NCI-H345 treated with DMSO at 0.1 percent for 48 hours (cell line): ENCODE results near the gene FBLN5.
"Not testable (repeated sequence)": the region's sequence is repeated elsewhere in the genome, so short reads cannot be mapped to it uniquely, and the experiment has no call there.

Experiments
- DNase-seq: peaks from one replicate; lab custom pipeline; 2025; ENCODE audit not compliant: unreplicated experiment; lab: John Stamatoyannopoulos, UW

The FBLN5 gene

DNA sequence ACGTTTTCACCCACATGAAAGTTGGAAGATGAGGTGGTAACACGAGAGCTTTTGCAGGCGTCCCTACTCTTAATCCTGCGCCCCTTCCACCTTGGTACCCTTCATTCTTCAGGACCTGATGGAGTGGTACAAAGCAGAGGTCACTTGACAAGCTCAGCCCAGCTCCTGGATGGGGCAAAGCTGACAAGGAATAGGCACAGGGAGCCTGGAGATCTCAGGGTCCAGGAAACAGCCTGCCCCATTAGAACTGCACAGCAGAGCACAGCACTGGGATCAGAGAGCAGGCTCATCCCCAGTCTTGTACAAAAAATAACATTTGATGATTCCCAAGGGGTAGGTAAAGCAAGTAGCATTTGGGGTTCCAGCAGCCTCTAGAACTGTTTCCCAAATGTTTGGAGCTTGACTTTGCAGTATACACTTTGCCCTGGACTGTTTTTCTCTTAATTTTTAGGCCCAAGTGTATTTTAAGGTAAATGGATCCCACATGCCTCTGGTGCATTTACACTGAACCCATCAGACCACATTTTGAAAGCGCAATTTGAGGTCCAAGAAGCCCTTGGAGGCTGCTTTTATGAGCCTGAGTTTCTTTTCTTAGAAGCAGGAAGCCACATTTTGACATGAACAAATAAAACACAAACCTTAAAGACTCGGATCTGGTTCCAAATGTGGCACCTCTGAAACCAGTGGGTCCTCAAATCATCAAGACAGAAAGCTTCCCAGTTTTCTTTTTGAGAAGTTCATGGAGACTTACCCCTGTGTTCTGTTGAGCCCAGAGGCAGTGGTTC, 80.8 kb downstream of the FBLN5 start:
- no peak for DNase-seq

GRCh38 chr14:91866061-91866460, 81.4 kb downstream of the FBLN5 start:
- no peak for DNase-seq

DNA sequence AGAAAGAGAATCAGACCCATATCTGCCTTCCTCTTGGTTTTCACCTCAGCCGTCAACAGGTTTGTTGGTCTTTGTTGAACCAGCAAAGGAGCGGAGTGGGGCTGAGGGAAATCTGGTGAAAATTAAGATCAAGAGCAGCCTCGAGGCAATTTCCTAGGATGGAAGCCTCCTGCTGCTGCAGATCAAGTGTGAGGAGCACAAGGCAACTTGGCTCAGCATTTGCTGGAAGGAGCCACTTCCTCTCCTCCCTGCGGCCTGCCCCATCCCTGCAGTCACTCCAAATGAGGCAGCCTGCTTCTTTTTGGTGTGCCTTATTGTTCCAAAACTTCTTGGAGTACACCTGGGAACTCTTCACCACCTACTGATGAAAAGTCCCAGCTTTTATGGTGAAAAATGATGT, 85.1 kb downstream of the FBLN5 start:
- DNase-seq, result no peak

DNA sequence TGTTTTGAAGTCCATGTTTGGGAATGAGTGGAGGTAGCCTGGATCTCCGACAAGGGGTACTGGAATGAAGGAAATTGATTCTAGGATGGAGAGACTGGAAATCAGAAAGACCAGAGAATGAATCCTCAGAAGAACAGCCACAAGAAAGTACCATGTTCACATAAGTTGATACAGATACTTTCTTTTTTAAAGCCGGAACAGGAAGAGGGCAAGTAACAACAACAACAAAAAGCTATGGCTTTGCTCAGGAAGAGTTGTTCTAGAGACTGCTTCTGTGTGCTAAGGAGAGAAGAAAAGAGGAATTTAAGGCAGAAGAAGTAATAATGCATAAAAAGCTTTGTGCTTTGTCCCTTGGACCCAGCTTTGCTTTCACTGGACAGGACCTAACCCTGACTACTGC, 86.4 kb downstream of the FBLN5 start:
- DNase-seq, result no peak

- DNase-seq, result no peak
Measured at GRCh38 chr14:91860238-91860637, 87.3 kb downstream of the FBLN5 start.

GRCh38 chr14:91858536-91859275, 88.8 kb downstream of the FBLN5 start:
- no peak for DNase-seq

DNA sequence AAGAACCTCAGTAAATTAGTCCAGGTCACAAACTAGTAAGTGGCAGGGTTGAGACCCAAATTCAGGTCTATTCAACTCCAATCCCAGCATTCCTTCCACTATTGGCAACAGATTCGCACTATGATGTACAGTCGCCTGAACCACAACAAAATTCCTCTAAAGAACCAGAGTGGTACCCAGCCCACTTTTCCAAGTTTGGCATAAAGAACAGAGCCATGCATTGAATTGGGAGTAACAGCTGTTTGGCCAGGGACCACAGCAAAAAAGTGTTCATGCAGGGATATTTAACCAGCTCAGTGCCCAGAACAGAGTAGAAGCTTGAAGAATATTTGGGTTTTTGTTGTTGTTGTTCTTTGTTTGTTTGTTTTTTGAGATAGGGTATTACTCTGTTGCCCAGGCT, 89.9 kb downstream of the FBLN5 start:
- DNase-seq, result no peak

GRCh38 chr14:91854327-91854934, 93.1 kb downstream of the FBLN5 start:
- DNase-seq, result no peak

DNA sequence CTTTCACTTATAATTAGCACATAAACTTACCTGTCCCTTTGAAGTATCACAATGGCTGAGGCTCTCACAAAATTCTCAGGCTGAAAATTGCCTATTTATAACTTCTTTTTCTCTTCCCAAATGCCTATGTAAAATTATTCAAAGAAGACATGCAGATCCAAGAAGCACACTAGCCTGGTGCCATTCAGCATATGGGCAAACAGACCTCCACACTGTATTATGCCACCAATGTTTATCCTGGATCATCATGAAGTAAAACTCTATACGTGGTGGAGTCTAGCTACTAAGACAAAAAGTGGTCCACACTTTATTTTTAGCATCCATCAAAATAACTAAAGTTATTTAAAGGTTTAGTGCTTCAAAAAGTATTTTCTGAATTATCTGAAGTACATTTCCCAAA, 95.9 kb downstream of the FBLN5 start:
- no peak for DNase-seq

GRCh38 chr14:91848504-91849001, 98.9 kb downstream of the FBLN5 start:
- DNase-seq, result no peak

DNA sequence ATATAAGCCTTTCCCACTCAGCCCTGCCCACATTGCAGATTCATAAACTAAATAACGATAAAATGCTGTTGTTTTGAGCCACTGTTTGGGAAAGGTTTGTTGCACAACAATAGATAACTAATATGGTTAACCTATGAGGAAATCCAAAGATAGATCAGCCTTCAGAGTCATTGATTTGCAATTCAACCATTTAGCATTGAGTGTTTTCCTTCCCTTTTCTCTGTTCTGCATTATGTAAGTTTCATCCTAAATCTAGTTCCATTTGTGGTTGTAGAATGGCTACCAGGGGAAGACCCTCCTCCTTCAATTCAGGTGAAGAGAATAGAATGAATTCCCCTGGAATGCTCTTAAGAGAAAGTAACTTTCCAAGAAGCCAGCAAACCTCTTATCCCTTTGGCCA, 99.8 kb downstream of the FBLN5 start:
- no peak for DNase-seq

GRCh38 chr14:91845652-91846051, 101.8 kb downstream of the FBLN5 start:
- DNase-seq, result no peak

- DNase-seq, result not testable (repeated sequence)
Measured at GRCh38 chr14:91845056-91845455, 102.4 kb downstream of the FBLN5 start.

DNA sequence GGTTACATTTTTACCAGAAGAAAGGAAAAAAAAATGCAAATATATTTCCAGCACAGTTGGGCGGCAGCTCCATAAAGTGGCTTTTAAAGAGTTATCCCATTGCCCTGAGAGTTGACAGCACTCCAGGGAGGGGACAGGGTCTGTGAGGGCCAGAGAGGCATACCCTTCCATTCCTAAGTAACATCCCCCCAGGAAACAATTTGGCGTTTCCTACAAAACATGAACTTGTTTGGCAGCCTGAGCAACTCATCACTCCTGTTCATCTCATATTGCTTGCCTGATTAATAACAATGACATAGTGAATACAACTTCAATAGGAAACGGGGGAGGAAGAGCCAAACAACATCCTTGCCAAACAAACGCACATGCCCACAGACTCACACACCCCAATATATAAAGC, 103.5 kb downstream of the FBLN5 start:
- DNase-seq, result no peak

GRCh38 chr14:91843437-91843836, 104.1 kb downstream of the FBLN5 start:
- DNase-seq, result no peak

DNA sequence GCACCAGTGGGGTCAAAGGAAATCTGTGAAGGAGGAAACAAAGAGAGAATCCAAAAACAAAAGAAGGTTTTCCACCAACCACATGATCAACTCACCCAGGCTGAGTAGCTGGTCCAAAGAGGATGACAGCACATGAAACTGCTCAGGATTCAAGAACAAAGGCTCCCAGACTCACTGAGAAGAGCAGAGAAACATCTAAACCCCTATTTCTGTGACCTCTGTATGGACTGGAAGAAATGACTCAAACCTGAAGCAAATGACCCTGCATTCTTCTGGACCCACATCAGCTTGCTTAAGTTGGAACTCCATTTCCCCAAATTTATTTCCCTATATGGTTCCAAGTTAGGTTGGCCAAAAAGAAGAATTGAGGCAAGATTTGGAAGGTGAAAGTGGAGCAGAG, 106.4 kb downstream of the FBLN5 start:
- no peak for DNase-seq

- DNase-seq, result no peak
Measured at GRCh38 chr14:91839749-91840148, 107.7 kb downstream of the FBLN5 start.

DNA sequence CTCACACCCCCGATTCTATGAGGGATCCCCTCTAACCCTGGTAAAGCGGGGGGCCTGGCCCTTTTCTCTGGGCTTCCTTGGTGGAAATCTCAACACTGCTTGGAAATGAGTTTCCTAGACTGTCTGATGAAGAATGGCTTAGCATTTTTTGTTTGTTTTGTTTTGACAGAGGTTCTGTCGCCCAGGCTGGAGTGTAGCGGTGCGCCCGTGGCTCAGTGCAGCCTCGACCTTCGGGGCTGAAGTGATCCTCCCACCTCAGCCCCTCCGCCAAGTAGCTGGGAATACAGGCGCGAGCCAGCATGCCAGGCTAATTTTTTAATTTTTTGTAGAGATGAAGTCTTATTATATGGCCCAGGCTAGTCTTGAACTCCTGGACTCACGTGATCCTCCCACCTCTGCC, 110.4 kb downstream of the FBLN5 start:
- DNase-seq, result no peak

GRCh38 chr14:91835920-91836843, 111.3 kb downstream of the FBLN5 start:
- DNase-seq, result peak; percentile 66

DNA sequence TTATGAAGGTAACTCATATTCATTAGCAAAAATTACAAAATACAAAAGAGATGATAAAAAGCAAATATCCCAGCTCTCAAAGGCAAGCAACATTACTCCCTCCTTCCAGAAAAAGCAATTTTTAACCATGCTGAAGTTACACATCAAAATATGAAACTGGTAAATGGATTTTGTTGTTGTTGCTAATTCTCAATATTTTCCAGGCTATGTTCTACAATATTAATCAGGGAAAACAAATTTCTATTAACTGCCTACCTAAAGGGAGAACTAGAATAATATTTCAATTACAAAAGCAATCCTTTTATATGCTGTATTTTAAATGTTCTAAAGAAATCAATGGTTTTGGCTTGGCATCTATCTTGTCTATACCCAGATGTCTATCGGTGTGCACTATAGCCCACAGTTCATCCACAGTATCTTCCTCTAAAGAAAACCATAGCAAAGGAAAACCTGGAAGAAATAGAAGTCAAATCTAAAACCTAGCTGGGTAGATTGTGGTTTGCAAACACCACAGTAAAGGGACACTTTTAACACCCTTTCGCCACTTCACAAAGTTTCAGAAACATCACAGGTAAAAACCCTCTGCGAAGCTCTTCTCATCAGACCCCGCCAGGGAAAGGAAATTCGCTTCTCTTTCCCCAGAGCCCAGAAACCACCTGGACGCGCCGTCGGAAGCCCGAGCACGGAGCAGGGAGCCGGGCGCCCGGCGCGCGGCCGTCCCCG, 112.1 kb downstream of the FBLN5 start:
- DNase-seq, result no peak
